ENCODE data around the gene APOA5. TPM values are rescaled to one million over a fixed set of nuclear protein-coding genes. Genes with fewer than 3 reads are reported as not detected.
"Not testable (repeated sequence)": the region's sequence is repeated elsewhere in the genome, so short reads cannot be mapped to it uniquely, and the experiment has no call there.

The APOA5 gene
- not detected for polyA plus RNA-seq (ENCODE audit: insufficient read length)

GRCh38 chr11:116791813-116792143 is at the start of gene APOA5:
APOA5 (minus strand) TSS chr11:116791879; CDS start chr11:116791860, 19 bp downstream.
- DNase-seq, result no peak

DNA sequence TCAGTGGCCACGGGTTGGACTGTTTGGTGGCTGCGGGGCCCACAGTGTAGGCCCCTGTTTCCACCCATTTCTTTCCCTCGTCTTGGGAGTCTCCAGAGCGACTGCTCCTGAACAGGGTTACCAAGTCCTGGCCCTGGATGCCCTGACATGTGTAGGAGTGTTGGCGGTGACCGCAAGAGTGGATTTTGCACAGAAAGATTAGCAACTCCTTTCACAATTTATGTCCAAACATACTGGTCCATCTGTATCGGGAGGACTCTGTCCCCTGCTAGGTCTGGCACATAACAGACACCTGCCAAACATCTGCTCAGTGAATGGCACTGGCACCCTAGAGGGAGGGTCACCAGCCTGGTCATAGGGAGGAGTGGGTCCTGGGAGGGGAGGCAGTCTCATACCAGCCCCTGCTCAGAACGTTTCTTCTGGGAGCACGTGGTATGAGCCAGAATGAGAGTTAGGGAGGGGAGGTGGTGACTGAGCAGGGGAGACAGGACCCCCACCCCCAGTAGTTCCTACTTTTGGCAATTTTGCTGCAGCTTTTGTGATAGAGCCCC is 49.1 kb upstream of the APOA5 start:
- no peak for DNase-seq

DNA sequence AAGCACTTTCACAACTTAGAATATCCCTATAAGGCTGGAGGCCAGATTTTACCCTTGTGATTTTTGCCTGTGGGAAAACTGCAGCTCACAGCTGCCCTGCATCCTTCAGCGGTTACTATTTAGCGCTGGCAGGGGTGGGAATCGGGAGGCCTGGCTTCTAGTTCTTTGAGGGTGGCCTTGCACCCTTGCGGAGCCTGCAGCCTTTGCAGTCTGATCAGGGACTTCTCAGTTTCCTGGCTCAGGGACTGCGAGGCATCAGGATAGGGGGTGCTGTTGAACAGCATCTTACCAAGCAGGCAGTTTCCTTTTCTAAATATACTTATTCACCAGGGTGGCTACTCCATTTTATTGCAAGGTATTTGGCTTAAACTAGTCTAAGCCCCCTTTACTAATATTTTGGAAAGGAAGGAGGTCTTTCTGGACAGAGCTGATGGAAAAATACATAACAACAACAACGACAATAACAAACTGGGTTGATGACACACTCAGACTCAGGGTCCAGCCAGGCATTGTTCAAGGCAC is 48.6 kb upstream of the APOA5 start:
- DNase-seq, result no peak

DNA sequence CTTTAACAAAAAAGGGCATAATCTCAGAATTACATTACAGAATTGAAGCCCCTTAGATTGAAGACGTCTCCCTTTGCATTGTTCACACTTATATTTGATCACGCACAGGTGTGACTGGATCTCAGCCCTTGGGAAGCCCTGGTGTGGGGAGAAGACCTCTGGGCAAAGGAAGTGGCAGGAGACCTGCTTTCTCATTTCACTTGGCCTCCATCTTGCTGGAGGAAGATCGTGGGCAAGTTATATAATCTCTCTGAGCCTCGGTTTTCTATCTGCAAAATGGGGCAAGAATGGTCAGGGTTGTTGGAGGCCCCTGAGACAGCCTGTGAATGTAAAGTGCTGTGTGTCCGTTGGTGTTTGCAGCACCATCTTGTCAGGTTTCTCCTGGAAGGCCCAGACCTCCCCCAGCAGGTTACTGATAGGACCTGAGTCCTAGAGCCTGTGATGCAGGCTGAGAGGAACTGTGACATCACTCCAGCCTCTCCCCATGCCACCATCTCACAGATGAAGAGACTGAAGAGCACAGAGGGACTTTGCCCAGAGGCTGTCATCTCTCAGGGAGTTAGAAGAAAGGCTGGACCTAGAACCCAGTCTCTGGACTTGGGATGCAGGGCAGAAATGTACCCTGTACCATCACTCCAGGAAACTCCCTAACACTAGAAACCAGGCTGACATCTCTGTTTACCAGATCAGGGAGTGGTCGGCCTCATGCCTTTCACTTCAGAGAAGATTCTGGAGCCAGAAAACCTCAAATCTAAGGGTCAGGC is 46.8 kb upstream of the APOA5 start:
- DNase-seq, result no peak

GRCh38 chr11:116837231-116838091 is 45.8 kb upstream of the APOA5 start, which contains the start of gene APOA1:
APOA1 (minus strand) TSS chr11:116837622; CDS start chr11:116837387, 235 bp downstream.
- no peak for DNase-seq

DNA sequence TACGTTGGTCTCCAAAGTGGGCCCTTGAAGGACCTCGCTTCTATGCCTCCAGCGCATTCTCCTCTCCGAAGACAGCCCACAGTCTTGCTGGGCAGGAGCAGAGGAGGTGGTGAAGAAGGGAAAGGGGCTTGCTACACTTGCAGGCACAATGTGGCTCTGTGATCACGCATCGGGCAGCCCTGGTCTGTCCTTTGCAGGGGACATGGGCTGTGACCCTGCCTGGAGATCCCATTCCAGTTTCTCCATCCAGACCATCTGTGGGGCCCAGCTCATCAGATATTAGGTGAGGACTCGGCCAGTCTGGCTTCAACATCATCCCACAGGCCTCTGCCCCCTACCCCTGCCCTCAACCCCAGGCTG is 44.9 kb upstream of the APOA5 start:
- no peak for DNase-seq

DNA sequence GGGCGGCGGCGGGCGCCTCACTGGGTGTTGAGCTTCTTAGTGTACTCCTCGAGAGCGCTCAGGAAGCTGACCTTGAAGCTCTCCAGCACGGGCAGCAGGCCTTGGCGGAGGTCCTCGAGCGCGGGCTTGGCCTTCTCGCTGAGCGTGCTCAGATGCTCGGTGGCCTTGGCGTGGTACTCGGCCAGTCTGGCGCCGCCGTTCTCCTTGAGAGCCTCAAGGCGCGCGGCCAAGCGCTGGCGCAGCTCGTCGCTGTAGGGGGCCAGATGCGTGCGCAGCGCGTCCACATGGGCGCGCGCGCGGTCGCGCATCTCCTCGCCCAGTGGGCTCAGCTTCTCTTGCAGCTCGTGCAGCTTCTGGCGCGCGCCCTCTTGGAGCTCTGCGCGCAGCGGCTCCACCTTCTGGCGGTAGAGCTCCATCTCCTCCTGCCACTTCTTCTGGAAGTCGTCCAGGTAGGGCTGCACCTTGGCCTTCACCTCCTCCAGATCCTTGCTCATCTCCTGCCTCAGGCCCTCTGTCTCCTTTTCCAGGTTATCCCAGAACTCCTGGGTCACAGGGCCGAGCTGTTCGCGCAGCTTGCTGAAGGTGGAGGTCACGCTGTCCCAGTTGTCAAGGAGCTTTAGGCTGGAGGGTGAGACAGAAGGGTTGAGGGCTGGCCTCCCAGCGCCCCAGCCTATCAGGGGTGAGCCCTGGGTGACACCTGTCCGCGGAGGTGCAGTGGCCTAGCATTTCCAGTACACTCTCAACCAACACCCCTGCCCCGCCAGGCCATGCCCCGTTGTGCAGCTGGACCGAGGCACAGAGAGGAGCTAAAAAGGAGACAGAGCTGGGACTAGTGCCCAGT is 44.3 kb upstream of the APOA5 start:
- peak; percentile 88 for DNase-seq

GRCh38 chr11:116835042-116835772 is 43.5 kb upstream of the APOA5 start:
- no peak for DNase-seq

DNA sequence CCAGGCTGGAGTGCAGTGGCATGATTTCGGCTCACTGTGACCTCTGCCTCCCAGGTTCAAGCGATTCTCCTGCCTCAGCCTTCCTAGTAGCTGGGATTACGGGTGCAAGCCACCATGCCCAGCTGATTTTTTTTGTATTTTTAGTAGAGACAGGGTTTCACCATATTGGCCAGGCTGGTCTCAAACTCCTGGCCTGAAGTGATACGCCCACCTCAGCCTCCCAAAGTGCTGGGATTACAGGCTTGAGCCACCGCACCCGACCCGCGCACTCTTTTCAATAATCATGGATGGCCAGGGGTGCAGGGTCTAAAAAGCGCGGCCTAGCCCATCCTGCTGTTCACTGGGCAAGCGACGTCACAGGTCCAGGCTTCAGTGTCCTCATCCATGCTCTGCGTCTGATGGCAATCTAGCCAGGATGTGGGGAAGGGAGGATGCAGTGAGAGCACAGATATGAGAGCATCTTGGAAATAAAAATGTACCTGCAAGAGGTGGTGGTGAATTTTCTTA is 42.9 kb upstream of the APOA5 start:
- not testable (repeated sequence) for DNase-seq

GRCh38 chr11:116833816-116834534 is 42.3 kb upstream of the APOA5 start:
- DNase-seq, result no peak

DNA sequence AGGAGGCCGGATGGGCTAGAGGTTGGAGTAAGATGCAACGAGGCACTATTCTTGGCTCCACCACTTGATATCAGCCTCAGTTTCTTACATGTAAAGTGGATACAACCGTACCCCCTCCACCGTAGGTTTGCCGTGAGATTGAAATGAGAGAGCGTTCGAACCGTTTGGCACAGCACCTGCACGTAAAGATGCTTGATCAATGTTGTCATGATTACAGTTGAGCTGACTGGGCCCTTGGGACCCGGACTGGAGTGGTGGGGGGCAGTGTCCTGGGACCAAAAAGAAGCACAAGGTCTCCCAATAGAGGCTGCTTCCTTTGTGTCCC is 41.8 kb upstream of the APOA5 start:
- DNase-seq, result no peak

DNA sequence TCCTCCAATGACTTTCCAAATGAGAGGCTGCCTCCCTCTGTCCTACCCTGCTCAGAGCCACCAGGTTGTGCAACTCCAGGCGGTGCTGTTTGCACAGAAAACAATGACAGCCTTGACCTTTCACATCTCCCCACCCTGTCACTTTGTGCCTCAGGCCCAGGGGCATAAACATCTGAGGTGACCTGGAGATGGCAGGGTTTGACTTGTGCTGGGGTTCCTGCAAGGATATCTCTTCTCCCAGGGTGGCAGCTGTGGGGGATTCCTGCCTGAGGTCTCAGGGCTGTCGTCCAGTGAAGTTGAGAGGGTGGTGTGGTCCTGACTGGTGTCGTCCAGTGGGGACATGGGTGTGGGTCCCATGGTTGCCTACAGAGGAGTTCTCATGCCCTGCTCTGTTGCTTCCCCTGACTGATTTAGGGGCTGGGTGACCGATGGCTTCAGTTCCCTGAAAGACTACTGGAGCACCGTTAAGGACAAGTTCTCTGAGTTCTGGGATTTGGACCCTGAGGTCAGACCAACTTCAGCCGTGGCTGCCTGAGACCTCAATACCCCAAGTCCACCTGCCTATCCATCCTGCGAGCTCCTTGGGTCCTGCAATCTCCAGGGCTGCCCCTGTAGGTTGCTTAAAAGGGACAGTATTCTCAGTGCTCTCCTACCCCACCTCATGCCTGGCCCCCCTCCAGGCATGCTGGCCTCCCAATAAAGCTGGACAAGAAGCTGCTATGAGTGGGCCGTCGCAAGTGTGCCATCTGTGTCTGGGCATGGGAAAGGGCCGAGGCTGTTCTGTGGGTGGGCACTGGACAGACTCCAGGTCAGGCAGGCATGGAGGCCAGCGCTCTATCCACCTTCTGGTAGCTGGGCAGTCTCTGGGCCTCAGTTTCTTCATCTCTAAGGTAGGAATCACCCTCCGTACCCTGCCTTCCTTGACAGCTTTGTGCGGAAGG is 40.9 kb upstream of the APOA5 start:
- no peak for DNase-seq

DNA sequence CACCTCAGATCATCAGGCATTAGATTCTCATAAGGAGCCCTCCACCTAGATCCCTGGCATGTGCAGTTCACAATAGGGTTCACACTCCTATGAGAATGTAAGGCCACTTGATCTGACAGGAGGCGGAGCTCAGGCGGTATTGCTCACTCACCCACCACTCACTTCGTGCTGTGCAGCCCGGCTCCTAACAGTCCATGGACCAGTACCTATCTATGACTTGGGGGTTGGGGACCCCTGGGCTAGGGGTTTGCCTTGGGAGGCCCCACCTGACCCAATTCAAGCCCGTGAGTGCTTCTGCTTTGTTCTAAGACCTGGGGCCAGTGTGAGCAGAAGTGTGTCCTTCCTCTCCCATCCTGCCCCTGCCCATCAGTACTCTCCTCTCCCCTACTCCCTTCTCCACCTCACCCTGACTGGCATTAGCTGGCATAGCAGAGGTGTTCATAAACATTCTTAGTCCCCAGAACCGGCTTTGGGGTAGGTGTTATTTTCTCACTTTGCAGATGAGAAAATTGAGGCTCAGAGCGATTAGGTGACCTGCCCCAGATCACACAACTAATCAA is 40.2 kb upstream of the APOA5 start:
- DNase-seq, result no peak

GRCh38 chr11:116830184-116830912 is 38.7 kb upstream of the APOA5 start:
- no peak for DNase-seq

DNA sequence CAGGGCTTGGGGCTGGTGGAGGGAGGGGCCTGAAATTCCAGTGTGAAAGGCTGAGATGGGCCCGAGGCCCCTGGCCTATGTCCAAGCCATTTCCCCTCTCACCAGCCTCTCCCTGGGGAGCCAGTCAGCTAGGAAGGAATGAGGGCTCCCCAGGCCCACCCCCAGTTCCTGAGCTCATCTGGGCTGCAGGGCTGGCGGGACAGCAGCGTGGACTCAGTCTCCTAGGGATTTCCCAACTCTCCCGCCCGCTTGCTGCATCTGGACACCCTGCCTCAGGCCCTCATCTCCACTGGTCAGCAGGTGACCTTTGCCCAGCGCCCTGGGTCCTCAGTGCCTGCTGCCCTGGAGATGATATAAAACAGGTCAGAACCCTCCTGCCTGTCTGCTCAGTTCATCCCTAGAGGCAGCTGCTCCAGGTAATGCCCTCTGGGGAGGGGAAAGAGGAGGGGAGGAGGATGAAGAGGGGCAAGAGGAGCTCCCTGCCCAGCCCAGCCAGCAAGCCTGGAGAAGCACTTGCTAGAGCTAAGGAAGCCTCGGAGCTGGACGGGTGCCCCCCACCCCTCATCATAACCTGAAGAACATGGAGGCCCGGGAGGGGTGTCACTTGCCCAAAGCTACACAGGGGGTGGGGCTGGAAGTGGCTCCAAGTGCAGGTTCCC is 38.0 kb upstream of the APOA5 start, which contains the start of gene APOC3:
Gene APOC3 (plus strand): TSS at position 383 of the 659 bp plus-strand sequence. CDS start 676 bp downstream, outside the sequence.
- DNase-seq, result no peak

DNA sequence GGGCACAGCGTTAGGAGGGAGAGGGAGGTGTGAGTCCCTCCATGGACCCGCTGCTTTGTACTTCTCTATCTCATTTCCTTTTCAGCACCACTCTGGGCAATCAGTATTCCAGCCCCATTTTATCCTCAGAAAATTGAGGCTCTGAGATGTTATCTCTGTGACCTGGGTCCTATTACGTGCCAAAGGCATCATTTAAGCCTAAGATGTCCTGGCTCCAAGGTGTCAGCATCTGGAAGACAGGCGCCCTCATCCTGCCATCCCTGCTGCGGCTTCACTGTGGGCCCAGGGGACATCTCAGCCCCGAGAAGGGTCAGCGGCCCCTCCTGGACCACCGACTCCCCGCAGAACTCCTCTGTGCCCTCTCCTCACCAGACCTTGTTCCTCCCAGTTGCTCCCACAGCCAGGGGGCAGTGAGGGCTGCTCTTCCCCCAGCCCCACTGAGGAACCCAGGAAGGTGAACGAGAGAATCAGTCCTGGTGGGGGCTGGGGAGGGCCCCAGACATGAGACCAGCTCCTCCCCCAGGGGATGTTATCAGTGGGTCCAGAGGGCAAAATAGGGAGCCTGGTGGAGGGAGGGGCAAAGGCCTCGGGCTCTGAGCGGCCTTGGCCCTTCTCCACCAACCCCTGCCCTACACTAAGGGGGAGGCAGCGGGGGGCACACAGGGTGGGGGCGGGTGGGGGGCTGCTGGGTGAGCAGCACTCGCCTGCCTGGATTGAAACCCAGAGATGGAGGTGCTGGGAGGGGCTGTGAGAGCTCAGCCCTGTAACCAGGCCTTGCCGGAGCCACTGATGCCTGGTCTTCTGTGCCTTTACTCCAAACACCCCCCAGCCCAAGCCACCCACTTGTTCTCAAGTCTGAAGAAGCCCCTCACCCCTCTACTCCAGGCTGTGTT is 37.2 kb upstream of the APOA5 start:
- DNase-seq, result no peak

GRCh38 chr11:116827461-116827860 is 35.8 kb upstream of the APOA5 start:
- DNase-seq, result no peak
